Activated CD4-positive, alpha-beta T cell treated with anti-CD3 and anti-CD28 coated beads, Interleukin-10, Interleukin-2, amounts not matched to agents 100 ng/mL and 50 ng/mL, durations not matched to agents 16 hours and 8 hours (primary cell): ENCODE results near the gene CORIN.
"Not testable (repeated sequence)": the region's sequence is repeated elsewhere in the genome, so short reads cannot be mapped to it uniquely, and the experiment has no call there.

Experiments
- DNase-seq: peaks from one replicate; pipeline ENCODE4 v3.0.0-alpha.2; 2020

The CORIN gene

DNA sequence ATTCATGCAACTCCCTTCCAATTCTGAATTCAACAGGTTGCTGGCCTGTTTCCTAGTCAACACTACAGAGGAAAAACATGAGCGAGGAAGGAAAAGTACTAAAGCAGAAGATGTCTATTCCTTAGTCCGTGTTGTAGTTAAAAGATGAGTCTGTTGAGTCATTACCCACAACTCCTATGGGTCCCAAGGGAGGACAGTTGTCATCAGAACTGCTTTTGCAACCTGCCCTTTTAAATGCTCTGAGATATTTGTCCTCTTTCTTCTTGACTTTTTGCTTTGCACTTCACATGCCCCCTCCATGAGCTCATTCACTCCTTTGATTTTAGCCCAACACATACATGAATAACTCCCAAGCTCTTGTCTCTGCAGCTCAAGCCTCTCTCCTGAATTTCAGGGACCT is 119.2 kb downstream of the CORIN start:
- no peak for DNase-seq

DNA sequence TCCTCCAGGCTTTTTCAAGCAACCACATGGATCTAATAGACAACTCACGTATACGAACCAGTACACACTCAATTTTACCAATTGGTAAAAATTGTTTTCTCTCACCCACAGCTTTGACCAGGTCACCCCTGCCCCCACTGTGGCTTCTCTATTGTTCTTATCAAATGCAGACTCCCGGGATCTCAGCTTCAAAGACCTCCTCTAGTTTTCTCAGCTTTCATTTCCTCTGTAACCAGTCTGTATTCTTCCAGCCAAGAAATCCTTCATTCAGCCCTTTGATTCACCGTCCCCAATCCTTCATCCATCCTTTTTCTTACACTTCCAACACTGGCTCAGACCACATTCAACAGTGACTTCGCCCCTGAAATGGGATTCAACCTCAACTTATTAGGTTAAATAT is 120.7 kb downstream of the CORIN start:
- DNase-seq, result no peak

DNA sequence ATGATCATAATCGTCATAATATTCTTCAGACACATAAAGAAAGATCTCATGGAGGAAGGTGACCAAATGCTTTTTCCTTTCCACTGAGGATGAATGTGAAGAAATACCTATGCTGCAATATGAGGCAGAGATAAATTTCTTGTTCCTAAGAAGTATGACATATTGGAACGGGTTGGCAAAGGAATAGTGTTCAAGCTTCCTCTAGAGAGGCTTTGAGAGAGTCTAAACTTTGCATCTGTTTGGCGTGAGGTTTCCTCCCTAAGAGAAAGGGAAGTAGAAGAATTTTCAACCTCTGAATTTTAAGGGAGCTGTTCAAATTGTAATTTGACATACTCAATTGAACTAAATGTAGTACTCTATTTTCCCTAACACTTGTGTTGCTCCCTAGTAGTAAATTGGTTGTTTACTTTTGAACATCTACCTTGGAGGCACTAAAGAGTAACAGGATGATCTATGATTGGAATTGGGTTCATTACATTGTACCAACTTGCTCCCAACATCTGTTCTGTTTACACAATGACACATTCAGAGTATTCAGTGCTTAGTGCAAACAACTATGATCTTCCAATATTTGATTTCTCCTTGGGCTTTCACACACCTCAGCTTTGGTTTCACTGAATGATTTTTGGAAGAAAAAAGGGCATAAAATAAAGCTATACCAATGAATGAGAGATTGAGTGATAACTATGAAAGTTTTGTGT is 122.0 kb downstream of the CORIN start:
- no peak for DNase-seq

DNA sequence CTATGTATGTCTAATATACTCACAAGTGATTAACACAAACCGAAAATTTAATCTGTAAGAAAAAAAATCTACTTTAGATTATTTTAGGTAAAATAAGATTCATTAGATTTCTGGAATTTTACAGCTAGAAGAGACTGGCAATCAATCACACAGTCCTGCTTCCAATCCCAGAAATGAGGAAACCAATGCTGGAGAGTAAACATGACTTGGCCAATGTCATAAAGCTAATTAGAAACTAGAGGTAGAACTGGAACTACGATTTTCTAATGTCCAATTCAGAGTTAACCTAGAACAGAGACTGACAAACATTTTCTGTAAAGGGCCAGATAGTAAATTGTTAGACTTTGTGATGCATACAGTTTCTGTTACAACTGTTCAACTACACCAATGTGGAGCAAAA is 123.6 kb downstream of the CORIN start:
- DNase-seq, result no peak

DNA sequence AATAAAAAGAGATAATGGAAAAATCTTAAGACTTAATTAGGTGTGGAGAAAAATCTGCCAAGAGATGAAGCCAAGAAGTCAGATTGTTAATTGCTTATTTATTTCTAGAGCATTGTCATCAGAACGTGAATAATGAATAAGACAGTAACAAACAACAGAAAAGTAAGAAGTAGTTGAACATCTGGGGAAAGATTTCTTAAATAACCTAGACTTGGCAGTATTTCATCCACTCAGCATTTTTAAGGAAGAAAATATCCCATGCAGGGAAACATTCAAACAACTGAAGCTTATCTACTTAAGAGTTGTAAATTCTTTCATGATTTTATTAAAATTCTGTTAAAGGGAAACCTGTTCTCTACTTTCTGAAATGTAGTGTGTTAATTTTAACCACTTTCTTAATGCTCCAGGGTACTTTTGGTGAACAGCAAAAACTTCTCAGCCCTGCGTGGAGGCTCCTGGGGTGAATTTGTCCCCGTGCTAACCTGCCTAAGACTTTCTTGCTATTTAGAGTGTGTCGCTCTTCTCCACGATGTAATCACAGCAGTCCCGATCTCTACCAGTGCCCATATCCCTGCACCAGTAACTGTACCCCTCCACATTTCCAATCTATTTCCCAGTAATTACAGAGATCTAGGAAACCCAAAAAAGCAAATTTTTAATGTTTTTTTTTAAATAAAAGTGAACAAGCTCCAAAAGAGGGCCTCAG is 124.6 kb downstream of the CORIN start:
- DNase-seq, result no peak

DNA sequence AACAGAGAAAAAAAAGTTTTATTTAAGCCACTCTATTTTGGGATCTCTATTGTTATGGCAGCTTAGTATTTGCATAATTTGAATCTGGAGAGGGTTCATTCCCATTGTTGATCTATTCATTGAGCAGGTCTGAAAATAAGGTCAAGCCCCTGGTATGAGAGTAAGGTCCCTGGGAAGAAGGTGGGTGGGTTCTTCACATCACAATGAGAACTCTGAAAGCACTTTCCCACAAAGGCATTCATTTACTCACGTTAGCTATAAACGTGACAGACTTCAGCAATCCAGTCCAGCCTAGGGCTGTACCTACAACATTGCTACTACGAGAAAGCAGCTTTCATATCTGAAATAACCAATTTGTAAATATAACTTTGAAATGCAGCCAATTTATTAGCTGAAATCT is 126.2 kb downstream of the CORIN start:
- no peak for DNase-seq

DNA sequence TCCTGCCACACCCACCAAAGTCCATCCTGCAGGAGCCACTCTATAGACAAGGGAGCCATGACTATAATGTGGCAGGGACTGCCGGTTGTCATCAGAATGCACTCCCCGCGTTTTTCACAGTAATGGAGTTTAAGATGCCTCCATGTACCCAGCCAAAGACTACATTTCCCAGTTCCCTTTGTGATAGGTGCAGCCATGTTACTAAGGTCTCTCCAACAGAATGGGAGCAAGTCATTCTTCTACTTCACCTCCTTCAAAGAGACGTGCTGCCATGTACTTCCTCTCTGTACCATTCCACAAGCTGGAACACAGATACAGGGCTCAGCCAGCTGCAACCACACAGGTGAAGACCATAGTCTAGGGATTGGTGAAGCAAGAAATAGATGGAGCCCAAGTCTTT is 126.7 kb downstream of the CORIN start:
- no peak for DNase-seq

DNA sequence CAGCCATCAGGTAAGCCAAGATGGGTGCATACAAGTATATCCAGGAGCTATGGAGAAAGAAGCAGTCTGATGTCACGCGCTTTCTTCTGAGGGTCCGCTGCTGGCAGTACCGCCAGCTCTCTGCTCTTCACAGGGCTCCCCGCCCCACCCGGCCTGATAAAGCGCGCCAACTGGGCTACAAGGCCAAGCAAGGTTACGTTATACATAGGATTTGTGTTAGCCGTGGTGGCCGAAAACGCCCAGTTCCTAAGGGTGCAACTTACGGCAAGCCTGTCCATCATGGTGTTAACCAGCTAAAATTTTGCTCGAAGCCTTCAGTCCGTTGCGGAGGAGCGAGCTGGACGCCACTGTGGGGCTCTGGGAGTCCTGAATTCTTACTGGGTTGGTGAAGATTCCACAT is 131.5 kb downstream of the CORIN start:
- DNase-seq, result not testable (repeated sequence)

DNA sequence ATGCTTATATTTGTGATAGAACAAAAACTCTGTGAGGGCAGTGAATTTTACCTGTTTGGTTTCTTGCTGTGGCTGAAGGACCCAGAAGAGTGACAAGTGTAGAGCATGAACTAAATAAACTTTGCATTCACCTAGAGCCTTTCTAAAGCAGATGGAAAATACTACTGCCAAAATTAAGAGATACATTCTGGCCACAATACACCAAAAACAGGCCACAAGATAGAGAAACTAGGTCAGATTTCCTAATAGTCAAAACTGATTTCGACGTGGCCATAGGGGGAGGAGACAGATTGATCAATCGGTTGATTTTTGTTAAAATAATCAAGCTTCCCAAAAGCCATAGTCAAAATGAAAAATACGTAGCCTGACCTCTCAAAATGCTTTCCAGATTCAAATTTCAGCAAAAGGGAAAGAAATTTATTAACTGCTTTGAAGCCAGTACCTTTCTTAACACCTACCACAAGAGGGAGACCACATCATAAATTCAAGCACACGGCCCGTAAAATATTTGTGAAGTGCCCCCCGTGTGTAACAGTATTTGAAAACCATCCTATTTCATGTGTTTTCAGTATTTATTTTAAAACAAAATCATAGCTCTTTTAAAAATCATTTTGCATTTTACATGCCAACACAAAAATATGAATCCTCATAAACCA is 132.4 kb downstream of the CORIN start:
- peak; percentile 7 for DNase-seq

DNA sequence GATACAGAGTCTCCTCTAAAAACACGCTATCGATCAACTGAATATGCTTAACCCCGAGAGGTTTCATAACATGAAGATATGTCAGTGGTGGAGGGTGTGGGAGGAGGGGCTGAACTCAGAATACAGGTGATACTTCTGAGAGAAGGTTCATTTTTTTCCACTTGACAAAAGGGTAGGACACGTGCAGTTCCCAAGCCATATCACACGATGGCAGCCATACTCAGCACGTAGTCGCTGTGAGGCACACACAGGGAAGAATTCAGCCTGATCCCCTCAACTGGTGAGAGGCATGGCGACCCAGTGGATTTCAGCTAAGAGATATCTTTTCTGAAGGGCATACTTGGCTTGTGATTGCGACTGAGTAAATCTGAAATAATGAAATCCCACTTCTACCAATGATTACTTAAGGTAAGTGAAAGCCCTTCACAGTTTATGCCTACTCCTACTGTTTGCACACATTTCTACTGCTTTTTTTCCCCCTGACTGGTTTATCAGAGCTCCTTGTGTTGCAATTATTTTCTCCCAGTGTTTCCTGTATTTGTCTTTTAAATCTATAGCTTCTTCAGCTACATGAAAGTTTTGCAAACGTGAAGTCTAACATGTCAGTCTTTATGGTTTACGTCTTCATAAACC is 133.1 kb downstream of the CORIN start:
- DNase-seq, result peak; percentile 28

DNA sequence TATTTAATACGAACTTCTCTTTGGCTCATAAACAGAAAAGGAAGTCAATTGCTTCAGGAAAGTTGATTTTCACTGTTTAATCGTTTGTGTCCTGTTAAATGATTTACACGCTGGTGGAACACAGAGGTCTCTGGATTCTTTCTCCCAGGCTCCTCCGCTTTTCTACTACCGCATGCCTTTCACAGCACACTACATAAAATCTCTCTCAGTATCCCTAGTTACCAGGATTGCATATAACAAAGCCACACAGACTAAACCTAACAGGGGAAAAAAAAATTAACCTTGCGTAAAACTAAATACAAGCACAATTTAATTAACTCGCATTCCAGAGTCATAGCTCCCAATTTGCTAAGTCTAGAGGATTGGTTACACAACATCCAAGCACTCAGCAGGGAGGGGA is 133.9 kb downstream of the CORIN start:
- no peak for DNase-seq

DNA sequence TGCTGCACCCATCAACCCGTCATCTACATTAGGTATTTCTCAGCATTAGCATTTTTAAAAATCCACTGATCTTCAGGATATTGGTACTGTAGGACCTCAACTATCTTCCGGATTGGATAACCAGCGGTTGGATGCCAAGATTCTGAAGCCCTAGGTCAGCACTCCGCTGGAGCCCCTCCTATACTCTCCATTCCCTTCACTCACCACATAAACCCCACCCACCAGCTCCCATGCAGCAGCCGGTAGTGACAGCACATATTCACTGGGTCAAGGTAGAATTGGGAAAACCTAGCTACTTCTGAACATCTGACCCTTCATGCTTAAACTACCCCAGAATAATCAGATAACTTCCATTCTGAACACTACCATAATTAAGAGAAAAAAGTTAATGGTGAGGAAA is 134.9 kb downstream of the CORIN start:
- DNase-seq, result no peak

DNA sequence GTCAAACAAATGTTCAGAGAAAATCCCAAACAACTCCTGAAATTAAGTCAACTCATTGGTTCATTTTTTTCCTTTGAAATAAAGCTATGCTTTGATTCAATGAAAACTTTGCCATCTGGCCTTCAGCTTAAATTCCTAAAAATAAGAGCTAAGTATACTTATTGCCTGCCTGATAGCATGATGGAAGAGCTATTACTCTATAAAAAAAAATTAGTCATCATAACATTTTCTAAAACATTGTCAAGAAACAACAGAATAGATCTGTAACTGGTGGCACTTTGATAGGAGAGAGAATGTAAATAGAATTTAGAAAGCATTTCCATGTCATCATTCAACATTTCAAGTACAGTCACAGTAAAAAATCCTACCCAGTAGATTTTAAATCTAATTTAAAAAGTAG is 136.6 kb downstream of the CORIN start:
- no peak for DNase-seq

DNA sequence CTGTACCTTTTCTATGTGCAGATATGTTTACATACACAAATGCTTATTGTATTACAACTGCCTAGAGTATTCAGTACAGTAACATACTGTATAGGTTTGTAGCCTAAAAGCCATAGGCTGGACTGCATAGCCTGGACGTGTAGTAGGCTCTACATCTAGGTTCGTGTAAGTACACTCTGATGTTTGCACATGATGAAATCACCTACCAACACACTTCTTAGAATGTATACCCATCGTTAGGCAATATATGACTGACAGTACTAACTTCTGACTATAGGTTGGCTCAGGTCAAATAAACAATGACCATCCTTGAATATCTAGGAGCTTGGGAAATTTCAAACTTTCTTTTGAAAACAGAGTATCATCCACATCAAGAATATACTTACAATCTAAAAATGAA is 139.0 kb downstream of the CORIN start:
- no peak for DNase-seq

DNA sequence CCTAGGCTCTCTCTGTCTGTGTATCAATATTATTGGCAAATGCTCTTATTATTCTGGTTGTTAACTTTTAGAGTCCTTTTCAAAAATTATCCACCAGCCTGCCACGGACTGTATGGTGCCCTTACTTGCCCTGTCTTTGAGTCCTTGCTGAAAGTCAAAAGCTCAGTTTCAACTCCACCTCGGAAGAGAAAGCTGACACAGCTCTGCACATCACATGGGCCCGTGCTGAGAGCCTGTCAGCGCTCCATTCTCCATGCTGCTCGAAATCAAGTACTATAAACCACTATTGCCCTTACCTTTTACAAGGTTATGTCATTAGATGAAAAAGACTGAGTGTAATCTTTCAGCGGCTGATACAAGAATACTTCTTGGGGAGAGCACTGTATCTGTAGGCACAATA is 141.0 kb downstream of the CORIN start:
- no peak for DNase-seq

DNA sequence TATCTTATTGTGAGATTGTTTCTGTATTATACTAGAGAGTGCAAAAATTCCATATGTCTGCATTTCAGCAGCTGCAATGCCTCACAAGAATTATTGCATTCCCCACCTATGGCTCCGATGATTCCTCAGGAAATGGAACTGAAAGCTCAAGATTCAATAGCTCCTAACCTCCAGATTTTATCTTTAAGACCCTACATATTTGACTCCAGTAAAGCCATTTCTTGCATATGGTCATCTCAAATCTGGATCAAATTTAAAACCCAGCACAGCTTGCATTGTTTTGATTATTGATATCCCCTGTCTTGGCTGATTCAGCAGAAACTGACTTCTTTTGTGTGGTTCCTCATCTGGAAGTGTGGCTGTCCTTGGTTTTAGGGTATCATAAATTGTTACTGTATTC is 142.6 kb downstream of the CORIN start:
- DNase-seq, result no peak

DNA sequence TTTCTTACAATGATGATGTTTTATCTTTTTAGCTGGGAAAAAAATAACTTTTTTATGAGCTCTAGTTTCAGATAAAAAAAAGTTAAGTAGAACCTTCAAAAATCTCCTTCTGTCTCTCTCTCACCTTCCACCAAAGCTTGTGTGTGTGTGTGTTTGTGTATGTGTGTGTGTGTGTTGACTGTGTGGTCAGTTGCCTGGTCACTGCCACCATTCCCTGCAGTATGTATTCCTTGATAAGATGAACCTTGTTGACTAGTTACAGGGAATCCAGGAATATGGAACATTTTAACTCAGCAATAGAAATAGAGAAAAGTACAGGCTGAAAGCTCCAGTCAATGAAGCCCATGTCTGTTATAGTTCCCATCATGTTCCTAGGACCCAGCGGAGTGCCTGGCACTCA is 143.5 kb downstream of the CORIN start:
- DNase-seq, result no peak

DNA sequence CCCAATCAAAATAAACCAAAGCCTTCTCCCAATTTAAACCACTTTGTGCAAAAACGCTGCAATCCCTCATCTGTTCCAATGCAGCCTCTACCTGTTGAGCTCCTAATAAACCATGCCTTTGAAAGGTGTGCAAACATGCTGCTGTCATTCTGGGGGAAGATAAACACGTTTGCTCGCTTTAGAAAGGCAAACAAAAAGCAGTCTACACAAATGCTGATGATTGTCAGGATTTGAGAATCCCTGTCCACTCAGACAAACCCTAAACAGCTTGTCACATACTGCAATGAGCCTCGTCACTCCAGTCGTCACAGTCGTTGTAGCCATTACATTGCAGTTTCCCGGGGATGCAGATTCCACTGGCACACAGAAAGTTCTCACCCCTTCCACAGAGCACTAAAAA is 145.2 kb downstream of the CORIN start:
- no peak for DNase-seq

DNA sequence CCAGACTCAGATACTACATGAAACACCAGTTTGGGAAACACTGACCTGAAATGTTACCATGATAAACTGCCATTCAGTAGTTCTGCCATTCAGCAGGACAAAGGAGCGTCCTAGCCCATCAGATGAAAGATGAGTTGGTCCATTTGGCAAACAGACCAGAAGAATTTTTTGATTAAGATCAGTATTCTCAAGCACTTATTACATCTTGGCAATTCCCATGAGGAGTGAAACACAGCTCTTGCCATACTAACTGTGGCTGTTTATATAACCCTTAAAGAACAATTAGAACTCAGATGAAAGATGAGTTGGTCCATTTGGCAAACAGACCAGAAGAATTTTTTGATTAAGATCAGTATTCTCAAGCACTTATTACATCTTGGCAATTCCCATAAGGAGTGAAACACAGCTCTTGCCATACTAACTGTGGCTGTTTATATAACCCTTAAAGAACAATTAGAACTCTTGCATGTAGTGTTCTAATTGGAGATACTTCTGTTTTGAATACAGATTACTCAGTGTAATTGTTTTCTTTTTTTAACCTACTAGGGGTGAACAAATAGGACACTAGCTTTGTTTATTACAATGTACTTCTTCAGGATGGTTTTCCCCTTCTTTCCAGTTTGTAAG is 146.0 kb downstream of the CORIN start:
- not testable (repeated sequence) for DNase-seq

DNA sequence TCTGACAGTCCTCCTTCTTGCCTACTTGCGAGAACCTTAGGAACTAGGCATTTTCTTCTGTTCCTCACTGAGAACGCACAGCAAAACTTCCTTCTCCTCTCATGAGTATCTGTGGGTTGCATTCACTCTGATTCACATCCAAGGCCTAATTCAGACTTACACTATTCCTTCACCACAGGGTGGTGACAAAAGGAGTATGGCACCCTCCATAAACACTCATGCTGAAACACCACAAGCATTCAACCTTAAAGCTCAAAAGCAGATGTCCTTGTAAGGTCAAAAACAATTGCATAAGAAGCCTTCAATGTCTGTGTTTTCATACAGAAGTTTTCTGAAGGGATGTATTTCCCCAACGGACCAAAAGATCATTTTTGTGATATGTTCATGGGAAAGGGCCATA is 147.3 kb downstream of the CORIN start:
- DNase-seq, result no peak

DNA sequence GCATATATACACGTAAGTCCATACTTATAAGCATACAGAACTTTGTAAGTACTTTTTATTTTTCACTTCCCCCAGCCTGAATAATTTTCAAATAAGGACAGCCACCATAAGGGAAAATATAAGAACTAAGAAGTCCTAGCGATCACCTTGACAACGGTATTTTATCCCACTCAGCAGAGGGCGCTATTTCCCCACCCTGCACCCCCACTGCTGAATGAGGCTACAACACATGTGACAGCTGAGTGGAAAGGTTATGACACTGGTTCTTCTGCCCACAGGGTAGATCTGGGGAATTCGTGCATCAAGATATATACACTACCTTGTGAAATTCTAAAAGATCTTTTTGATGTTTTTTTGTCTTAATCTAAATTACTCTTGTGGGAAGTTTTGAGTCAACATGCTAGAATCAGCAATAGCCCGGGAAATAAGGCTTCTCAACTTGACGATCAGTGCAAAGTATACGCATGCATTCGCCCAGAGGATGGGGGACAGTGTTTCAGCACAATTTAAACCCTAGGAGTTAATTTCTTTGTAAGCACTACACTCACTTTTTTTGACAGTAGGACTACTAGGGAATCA is 151.5 kb downstream of the CORIN start:
- peak; percentile 69 for DNase-seq

DNA sequence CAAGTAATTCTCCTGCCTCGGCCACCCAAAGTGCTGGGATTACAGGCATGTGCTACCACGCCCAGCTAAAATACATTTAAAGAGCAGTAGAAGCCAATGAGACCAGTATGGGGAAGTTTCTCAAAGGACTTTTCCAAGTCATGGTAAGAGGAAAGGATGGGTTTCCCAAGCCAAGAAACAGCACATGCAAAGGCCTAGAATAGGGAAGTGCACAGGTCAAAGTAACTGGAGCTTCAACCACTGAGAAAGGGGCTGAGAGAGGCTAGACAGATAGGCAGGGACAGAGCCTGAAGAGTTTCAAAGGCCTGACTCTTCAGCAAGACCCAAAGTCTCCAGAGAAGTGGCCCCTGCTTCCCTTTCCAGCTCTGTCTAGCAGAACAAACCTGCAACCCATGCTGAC is 162.1 kb downstream of the CORIN start:
- no peak for DNase-seq

DNA sequence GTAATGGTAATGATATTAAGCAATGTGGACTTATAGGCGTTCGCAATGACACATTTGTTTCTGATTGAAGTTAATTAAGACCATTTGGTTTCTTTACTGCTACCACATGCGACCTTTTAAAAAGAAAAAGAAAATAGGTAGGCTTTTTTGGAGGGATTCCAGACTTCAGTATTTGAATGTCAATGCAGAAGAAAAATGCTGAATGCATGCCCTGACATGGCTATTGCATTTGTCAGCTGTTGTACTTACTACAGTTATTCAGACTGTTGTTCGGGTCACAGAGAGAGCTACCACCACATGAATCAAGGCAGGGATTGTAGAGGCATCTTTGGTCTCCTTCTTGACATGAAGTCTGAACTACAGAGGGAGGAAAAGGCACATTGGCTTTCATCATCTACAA is 163.7 kb downstream of the CORIN start:
- DNase-seq, result no peak
